Hepatocyte (in vitro differentiated cells): ENCODE measurements around the gene MIPOL1.

Source experiments
- CTCF ChIP-seq: fragments of 200-600 bp; sonication (generic); IDR thresholded peaks from 2 replicates; pipeline ENCODE4 v1.5.1; 2016; ENCODE audit warnings: antibody characterized with exemption, mild to moderate bottlenecking; ENCODE audit not compliant: poor library complexity
- EZH2 ChIP-seq: fragments of 200-600 bp; sonication (generic); IDR thresholded peaks from 2 replicates; pipeline ENCODE4 v1.6.1; 2016; ENCODE audit warnings: antibody characterized with exemption, mild to moderate bottlenecking, borderline replicate concordance

- TF ChIP-seq CTCF, result no peak
- TF ChIP-seq EZH2, result no peak
These were observed 268.9 kb downstream of the MIPOL1 start for GRCh38 chr14:37466623-37467088.
